Neural progenitor cell (in vitro differentiated cells): ENCODE results near the gene KCNJ18.
"Not testable (repeated sequence)": the region's sequence is repeated elsewhere in the genome, so short reads cannot be mapped to it uniquely, and the experiment has no call there.

ENCODE experiments used
- EZH2phosphoT487 ChIP-seq: fragments of 200-600 bp; sonication (generic); IDR thresholded peaks from 2 replicates; pipeline ENCODE4 v1.6.1; 2017; ENCODE audit warnings: antibody characterized with exemption
- TF ChIP-seq, protein P1 (sequence below): fragments of 200-600 bp; sonication (generic); IDR thresholded peaks from 2 replicates; pipeline ENCODE4 v1.5.1; 2017; ENCODE audit warnings: antibody characterized with exemption, mild to moderate bottlenecking

DNA sequence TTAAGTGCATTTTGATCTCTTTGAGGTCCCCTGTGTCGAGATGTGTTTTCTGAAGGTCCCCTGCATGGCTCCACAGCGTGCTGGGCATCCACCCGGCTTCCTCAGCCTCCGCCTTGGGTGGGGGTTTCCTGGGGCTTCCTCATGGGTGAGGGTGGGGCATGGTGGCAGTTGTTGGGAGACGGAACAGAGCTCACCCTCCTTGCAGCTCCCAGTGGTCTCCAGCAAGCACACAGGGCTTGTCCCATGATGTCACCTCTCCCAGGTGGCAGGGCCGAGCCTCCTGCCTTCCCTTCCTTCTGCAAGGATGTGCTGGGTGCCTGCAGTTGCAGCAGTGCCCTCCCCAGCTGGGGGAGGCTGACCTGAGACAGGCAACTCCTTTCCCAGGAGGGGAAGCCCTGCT lies 13.4 kb downstream of the KCNJ18 start:
- TF ChIP-seq, protein P1, sequence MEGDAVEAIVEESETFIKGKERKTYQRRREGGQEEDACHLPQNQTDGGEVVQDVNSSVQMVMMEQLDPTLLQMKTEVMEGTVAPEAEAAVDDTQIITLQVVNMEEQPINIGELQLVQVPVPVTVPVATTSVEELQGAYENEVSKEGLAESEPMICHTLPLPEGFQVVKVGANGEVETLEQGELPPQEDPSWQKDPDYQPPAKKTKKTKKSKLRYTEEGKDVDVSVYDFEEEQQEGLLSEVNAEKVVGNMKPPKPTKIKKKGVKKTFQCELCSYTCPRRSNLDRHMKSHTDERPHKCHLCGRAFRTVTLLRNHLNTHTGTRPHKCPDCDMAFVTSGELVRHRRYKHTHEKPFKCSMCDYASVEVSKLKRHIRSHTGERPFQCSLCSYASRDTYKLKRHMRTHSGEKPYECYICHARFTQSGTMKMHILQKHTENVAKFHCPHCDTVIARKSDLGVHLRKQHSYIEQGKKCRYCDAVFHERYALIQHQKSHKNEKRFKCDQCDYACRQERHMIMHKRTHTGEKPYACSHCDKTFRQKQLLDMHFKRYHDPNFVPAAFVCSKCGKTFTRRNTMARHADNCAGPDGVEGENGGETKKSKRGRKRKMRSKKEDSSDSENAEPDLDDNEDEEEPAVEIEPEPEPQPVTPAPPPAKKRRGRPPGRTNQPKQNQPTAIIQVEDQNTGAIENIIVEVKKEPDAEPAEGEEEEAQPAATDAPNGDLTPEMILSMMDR: not testable (repeated sequence)
- not testable (repeated sequence) for TF ChIP-seq EZH2phosphoT487
